Cerebellar nuclear complex (tissue), 1 donor: ENCODE results near the gene TMEM45A.
A peak's percentile ranks its signal among the peaks of the same experiment; 100 is the strongest.
"Not testable (repeated sequence)": the region's sequence is repeated elsewhere in the genome, so short reads cannot be mapped to it uniquely, and the experiment has no call there.

Source experiments
- DNase-seq, 2 experiments: peaks; one replicate each; lab custom pipeline; 2025; lab: John Stamatoyannopoulos, UW

Gene TMEM45A

DNA sequence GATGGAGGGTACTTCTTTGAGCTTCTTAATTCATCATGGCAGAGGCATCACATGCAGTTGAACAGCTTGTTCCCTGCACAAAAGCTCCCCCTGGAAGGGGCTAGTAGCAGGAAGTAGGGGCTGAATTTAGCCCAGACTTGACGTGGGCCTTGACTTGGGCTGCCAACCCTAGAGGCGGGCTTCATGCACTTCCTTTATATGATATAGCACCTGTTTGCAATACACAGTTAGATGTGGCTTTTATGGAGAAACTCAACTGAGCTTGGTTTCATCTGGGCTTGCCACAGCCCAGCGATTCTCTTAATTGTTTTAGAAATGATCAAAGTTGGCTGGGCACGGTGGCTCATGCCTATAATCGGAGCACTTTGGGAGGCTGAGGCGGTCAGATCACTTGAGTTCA is 83.3 kb downstream of the TMEM45A start:
- no peak for DNase-seq

DNA sequence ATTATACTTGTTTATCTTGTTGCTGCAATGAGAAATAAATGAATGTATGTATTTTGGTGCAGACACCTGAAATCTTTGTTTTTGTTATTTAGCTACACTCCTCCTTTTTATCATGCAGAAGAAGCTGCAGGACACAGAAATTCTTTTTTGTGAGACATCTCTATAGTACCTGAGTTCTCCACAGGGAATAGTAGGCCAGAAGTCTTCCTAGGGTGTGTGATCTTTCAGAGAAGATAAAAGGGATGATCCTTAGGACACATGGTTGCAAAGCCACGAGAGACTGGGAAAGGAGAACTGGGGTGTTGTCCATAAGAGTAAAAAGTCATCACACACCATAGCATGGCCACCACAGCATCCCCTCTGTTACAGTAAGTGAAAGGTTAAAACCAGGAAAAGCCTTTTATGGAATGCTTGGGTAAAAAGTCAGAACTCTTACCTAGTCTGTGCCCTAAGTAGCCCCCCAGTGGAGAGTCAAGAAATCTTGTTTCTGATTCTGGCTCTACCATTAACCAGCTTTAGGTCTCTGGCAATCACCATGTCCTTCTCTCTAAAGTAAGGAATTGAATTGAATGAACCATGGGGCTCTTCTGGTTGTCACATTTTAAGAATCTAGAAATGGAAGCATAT is 85.1 kb downstream of the TMEM45A start:
- no peak for DNase-seq

DNA sequence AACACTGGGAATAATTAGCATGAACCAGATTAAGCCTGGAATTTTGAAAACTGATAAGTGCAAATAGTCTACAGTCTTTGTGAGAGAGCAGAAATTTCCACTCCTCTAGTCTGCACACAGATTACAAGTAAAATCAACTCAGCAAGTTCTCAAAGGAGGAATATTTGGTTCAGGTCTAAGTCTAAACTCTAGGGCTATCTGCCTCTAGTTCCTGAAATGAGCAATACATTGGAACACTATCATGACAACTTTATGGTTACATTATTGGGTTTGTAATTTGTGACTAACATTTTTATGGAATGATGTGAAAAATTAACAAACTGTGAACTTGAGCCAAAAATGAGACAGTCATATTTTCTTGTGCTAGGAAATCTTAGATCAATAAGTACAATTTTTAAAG is 86.2 kb downstream of the TMEM45A start:
- DNase-seq, result no peak

DNA sequence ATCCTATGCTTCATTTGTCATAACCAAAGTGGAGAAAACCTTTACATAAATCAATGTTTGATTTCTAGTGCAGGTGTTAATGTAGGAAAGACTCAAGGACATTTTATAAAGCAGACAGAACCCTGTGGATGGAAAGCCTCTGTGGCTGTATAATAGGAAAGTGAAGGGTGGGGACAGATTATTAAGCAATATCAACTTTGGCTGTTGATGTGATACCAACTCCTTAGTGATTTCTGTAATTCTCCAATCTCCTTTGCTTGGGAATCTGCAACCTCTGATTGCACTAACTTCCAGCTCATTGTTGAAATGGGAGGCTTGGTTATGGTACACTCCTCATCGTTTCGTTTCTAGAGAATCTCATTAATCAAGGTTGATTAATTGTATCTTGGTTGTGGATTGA is 87.7 kb downstream of the TMEM45A start:
- no peak for DNase-seq

DNA sequence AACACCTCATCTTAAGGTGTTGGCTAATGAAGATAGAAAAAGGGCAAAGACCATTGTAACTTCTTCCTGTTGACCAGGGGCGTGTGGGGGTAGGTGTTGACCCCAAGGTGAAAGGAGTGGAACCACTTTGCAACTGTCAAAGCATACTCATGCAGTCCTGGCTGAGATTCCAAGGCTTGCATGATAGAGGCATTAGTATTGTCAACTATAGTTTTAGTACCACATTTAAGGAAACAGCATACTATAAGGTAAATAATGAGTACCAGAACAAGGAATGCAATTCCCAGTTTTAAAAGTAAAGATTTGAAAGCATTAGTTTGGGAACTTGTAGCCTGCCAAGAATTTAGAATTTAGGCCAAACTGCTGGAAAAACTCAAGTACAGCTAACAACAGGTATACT is 89.2 kb downstream of the TMEM45A start:
- no peak for DNase-seq

DNA sequence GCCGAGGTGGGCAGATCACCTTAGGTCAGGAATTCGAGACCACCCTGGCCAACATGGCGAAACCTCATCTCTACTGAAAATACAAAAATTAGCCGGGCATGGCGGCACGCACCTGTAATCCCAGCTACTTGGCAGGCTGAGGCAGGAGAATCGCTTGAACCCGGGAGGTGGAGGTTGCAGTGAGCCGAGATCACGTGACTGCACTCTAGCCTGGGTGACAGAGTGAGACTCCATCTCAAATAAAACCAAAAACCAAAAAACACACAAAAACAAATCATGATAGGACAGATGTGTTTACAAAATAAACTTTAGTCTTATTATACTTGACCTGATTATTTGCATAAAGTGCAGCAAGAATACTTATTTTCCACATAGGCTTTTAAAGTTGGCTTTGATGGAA is 89.7 kb downstream of the TMEM45A start:
- not testable (repeated sequence) for DNase-seq

DNA sequence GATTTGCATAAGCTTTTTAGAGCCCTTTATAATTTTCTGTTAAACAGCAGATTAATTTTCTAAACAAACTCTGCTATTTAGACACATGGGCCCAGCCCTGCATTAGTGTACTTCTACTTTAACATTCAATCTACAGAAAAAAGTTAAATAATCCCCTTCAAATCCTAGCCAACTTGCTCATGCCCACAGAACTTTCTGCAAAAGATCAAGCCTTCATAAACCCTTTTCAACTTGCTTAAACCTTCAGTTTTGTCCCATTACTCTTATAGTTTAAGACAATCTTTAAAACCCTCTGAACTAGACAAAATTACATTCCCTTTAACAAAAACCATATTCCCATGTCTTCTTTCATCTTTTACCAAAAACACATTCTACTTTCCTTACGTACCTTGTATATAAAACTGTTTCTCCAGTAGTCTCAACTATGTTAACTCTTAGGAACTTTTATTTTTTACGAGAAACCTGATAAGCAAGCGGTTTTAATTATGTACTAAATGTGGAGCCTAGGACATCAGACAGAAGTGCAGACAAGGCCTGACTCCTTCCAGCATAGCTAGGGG is 91.8 kb downstream of the TMEM45A start:
- DNase-seq, result no peak

DNA sequence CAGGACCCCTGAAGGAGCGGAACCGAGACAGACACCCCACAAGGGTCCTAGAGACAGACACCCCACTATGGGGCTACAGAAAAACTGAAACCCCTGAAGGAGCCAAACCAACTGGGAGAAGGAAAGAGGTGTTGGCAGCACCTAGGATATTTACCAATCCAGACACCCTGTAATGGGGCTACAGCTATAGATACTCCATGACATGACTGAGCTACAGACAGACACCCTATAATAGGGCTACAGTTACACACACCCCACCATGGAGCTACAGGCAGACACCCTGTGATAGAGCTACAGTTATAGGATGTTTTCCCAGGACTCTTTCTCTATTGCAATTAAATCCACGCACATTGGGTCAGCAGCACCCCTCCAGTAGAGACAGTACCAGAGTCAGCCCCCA is 94.4 kb downstream of the TMEM45A start:
- DNase-seq, result no peak

DNA sequence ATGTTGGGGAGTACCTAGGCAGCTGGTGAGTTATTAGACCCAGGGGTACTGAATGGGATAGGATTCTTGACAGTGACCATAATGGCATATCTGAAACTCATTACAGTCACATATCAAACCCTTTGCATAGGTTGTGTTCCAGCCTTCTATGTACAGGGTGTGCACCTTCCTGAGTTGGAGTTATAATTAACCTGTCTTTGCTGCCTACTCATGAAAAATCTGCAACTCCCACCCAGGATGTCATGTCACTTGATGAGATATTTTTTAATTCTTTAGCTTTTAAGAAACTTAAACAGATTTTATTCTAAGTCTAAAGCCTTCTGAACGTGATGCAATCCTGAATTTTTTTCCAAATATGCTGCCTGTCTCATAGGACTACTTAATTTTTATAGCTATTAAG is 95.8 kb downstream of the TMEM45A start:
- DNase-seq, result no peak

DNA sequence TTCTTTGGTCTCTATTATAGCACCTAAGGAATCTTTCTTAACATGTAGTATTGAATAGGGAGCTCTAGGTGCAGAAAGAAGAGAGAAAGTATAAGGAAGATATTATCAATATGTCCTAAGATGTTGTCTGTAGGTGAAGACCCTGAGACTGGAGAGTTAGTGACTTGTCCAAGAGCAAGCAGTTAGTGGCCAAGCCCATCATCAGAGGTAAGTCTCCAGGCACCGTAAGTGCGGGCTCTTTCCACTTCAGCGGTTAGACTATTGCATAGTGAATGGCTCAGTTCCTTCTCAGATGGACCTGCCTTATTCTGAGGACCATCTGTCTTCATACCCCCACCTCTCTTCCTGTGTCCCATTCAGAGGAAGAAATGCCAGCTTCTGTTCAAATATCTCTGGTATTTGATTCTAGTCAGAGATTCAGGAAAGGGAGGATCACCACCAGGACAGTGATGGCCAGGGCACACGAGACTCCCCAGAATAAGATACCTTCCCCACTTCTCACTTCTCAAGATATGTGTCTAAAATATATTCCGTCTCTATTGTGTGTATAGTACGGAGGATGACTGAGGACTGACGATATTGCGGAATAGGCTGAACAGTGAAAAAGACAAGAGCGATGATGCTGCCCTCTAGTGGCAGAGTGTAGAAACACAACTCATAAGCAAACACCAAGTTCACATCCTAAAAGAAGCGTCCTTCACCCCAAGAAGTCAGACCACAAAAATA is 97.9 kb downstream of the TMEM45A start:
- peak in 1 of 2 experiments; percentile 21 for DNase-seq

DNA sequence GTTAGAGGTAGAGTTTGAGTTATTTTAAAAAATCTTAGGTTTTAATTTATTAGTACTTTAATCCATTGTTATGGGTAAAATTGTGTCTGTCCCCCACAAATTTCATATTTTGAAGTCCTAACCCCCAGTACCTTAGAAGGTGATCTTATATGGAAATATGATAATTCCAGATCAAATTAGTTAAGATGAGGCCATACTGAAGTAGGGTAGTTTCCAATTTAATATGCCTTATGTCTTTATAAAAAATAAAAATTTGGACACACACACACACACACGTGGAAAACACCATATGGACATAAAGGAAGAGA is 98.4 kb downstream of the TMEM45A start:
- no peak for DNase-seq

DNA sequence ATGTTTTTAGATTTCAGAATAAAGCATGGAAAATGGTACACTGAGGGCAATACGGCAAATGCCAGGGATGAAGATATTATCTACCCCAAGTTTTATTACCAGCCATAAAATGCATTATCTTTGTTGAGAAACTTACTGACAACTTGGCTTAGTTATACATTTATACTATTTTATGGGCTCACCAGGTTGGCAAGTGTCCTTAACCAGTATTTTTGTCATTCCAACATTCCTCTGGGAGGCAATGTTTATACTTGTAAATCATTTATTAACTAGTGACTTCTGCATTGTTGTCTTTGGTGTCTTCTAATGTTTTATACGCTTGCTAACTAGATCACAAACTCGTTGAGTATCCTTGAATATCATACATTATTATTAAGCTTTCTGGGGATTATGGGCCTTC is 99.0 kb downstream of the TMEM45A start:
- DNase-seq, result no peak

DNA sequence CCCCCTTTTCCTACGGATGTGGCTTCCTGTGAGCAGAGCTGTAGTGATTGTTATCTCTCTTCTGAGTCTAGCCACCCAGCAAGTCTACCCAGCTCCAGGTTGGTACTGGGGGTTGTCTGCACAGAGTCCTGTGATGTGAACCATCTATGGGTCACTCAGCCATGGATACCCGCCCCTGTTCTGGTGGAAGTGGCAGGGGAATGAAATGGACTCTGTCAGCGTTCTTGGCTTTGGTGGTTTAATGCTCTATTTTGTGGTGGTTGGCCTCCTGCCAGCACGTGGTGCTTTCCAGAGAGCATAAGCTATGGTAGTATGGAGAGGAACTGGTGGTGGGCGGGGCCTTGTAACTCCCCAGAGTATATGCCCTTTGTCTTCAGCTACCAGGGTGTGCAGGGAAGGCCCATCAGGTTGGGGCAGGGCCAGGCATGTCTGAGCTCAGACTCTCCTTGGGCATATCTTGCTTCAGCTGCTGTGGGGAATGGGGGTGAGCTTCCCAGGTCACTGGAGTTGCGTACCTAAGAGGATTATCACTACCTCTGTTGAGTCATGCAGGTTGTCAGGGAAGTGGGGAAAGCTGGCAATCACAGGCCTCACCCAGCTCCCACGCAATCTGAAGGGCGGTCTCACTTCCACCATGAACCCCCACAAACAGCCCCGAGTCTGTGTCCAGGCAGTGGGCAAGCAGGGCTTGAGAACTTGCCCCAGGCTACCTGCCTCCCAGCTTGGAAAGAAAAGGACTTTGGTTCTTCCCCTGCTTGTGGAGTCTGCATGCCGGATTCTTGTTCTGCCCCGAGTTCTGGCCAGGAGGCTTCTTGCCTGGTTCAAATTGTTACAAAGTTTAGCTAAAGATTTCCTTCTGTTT is 108.0 kb downstream of the TMEM45A start:
- no peak for DNase-seq

DNA sequence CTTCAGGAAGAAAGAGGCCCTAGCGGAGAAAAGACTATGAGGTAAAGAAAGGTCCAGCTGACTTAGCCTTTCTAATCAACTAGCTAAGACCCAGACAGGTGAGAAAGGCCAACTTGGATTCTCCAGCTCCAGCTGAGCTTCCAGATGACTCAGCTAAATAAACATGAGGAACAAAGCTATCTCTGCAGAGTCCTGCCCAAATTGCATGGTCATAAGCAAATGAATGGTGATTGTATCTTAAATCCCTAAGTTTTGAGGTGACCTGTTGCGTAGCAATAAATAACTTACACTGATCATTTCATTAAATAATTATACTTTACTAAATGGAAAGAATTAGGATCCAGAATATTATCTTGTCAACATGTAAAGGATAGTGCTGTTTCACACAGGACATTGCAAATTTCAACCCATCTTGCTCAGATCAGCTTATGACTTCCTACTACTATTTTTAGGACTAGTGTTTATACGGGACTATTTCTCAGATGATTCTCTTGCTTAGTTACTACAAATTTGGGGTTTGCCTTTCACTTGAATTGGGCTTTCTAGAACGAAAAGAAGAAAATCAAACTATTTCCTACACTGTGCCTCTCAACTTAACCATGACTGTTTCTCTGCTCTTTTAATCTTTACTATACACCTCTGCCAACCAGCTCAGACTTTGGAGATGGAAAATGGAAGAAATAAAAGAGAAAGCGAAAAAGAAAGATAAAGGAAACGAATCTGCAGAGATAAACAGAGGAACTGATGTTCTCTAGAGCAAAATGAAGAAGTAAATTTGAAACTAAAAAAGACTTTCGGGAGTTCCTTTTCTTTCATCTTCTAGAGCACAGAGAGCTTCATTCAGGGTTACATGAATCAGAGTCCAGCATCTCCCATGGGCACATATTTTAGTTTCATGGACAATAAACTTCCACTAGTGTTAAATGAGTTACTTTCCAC is 110.4 kb downstream of the TMEM45A start:
- DNase-seq, result no peak

DNA sequence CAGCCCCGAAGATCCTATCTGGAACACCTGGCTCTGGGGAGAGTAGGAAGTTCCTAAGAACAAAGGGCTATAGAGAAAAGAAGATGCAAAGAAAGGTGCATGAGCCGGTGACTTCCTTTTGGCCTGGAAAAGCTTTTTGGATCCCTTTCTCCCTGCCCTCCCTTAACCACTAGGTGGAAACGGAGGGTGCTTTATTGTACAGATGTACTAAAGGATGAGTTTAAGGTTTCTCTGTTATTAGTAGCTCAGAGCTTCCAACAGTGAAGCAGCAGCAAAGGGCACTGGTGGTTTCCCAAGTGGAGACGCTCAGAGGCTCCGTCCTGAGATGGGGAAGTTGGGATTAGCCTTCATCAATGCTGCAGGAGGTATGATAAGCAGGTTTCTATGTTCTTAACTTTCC is 111.0 kb downstream of the TMEM45A start:
- no peak for DNase-seq

DNA sequence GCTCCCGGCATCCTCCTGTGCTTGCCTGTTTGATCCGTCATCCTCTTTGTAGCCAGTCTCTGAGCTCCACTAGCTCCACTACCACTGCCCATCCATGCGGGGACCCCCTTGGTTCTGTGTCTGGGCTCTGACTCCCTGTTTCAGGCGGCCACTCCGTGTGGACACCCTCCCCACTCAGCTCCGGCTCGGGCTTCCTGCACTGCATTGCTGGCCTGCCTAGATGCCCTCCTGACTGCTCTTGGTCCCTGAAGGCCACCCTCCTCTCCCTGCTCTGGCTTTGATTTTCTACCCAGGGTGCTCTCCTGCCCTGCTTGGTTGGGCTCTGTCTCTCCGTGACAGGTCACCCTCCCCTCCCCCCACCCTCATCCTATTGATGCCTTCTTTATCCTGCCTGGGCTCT is 112.9 kb downstream of the TMEM45A start:
- DNase-seq, result no peak

DNA sequence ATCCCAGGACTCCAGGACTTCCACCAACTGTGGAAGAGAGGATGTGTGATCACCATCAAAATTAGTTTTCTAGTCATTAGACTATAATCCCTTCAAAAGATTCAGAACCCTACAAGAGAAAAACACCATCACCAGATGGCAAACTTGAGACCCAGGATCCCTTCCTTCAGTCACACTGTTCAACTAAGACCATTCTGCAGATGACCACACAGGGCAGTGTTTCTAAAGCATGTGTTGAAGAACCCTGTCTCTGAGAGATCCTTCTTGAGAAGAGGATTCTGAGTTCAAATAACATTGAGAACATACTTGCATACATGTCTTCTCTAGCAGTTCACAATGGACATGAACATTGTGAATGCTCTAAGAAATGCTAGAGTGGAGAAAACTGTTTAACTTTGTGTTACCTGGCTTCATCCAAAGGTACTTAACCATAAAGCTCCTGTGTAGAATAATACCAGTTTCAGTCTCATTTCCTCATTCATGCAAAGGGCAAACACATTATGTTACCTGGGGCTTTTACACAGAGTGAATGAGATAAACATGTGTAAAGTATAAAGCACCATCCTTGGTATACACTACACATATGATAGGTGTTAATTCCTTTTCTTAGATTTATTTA is 114.6 kb downstream of the TMEM45A start:
- no peak for DNase-seq

DNA sequence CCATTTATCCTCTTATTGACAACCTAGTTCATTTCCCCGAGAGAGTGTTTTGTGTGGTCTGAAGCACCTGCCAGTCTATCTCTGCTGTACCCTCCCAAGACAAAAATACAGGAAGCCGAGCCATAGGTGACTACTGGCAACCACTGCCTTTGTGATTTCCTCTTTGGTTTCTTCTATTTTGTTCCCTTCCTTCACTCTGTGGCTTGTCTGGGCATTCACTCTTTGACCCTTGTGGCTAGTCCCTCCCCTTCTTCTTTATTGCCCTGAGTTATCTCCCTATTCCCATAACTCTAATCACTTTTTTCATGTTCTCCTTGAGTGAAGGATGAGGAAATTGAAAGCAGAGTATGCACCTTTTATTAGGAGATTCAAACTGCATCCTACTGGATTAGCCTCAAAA is 116.9 kb downstream of the TMEM45A start, which contains the start of gene ADGRG7:
Gene ADGRG7 (plus strand): TSS at position 297 of the 400 bp plus-strand sequence. CDS start 256 bp downstream, outside the sequence.
- no peak for DNase-seq

DNA sequence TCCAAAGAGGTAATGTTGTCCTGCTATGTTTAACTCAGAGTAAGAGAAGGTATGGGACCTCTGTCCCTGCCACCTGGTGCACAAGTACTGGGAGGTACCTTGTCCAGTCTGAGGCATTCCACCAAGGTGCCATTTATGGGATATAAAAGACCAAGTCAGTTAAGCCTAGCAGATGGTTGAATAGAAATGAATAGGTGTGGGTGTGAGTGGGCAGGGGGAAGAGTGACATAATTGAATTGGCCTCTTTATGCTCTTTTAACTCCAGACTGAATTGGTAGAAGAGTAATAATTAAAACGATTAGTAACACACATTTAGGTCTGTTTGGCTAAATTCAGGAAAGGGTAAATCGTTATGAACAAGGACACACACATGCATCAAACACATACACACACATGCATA is 117.5 kb downstream of the TMEM45A start:
- DNase-seq, result no peak

DNA sequence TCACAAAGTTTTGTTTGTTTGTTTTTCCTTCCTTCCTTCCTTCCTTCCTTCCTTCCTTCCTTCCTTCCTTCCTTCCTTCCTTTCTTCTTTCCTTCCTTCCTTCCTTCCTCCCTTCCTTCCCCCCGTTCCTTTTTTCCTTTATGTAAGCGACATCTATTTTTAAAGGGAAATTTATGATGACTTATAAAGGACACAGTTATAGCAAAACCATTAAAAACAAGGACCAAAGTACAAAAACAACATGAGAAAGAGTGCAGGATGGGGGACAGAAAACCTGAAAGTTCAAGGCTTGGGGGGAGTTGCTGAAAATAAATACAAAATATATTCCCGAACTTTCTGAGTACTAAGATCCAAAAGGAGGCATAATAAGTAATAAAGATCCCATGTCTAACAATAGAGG is 118.8 kb downstream of the TMEM45A start:
- DNase-seq, result no peak

DNA sequence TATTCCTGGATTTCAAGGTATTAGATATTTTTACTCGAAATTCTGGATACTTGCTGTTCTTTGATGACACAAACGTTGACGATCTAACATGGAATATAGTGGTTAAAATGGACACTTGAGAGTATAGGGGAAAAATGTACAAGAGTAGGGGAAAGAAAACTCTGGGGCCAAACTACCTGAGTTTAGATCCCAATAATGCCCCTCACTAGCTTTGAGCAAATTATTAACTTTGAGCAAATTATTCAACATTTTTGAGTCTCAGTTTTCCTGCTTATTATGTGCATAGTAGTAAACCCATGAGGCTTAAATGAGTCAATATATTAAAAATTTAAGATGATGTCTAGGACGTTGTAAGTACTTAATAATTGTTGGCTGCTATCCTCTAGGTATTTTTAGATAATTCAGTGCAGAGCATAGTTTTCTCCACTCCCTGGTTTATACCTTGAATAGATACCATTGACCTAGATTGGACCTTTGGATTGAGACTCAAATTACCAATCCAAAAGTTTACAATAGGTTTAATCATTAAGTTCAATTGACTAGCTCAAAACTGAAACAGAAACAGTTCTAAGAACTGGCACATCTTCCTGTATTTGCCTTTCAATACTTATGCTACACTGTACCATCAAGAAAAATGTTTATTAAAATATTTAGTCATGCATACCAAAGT is 121.4 kb downstream of the TMEM45A start:
- DNase-seq, result no peak
